Loucy (cell line): ENCODE results near the gene SOS1.

Experiments used
- H2AFZ ChIP-seq: fragments of 200-600 bp; sonication (generic); 2 replicates; pipeline ENCODE4 v1.6.0; 2016; ENCODE audit warnings: antibody characterized with exemption, mild to moderate bottlenecking, low read length, moderate library complexity
- H3F3A ChIP-seq: fragments of 200-600 bp; 2 replicates; pipeline ENCODE4 v1.6.0; 2016; ENCODE audit warnings: antibody characterized with exemption, low read depth, mild to moderate bottlenecking
- H3K27me3 ChIP-seq: fragments of 200-600 bp; sonication (generic); 2 replicates; pipeline ENCODE4 v1.6.1; 2014; ENCODE audit warnings: low read length, mild to moderate bottlenecking; ENCODE audit not compliant: insufficient read depth, poor library complexity, severe bottlenecking
- H3K36me3 ChIP-seq: fragments of 200-600 bp; sonication (generic); 2 replicates; pipeline ENCODE4 v1.6.1; 2016; ENCODE audit warnings: low read length; ENCODE audit not compliant: insufficient read depth
- H3K4me1 ChIP-seq: fragments of 200-600 bp; sonication (generic); 2 replicates; pipeline ENCODE4 v1.5.1; 2014; ENCODE audit warnings: low read length, mild to moderate bottlenecking; ENCODE audit not compliant: insufficient read depth, poor library complexity, severe bottlenecking
- H3K4me2 ChIP-seq: fragments of 200-600 bp; sonication (generic); 2 replicates; pipeline ENCODE4 v1.6.0; 2014; ENCODE audit warnings: antibody characterized with exemption, low read length, low read depth, mild to moderate bottlenecking; ENCODE audit not compliant: poor library complexity, severe bottlenecking
- H3K4me3 ChIP-seq: fragments of 200-600 bp; sonication (generic); 2 replicates; pipeline ENCODE4 v1.5.1; 2014; ENCODE audit warnings: low read length, mild to moderate bottlenecking, mixed read lengths; ENCODE audit not compliant: poor library complexity, severe bottlenecking
- H3K79me2 ChIP-seq: fragments of 200-600 bp; sonication (generic); 2 replicates; pipeline ENCODE4 v1.6.1; 2014; ENCODE audit warnings: low read length; ENCODE audit not compliant: insufficient read depth
- H3K9ac ChIP-seq: fragments of 200-600 bp; sonication (generic); 2 replicates; pipeline ENCODE4 v1.6.0; 2014; ENCODE audit warnings: mild to moderate bottlenecking, low read depth, low read length, moderate library complexity; ENCODE audit not compliant: poor library complexity, severe bottlenecking
- H3K9me2 ChIP-seq: fragments of 200-600 bp; sonication (generic); replicated peaks from 2 replicates; pipeline ENCODE4 v1.6.1; 2016; ENCODE audit warnings: low read depth, low read length, mixed read lengths
- H3K9me3 ChIP-seq: fragments of 200-600 bp; sonication (generic); 2 replicates; pipeline ENCODE4 v1.6.1; 2014; ENCODE audit warnings: mild to moderate bottlenecking, antibody characterized with exemption, low read length, low read depth; ENCODE audit not compliant: insufficient read depth
- H4K20me1 ChIP-seq: fragments of 200-600 bp; sonication (generic); 2 replicates; pipeline ENCODE4 v1.6.0; 2014; ENCODE audit warnings: antibody characterized with exemption, low read length, mild to moderate bottlenecking; ENCODE audit not compliant: insufficient read depth, poor library complexity, severe bottlenecking
- EZH2phosphoT487 ChIP-seq: fragments of 200-600 bp; IDR thresholded peaks from 2 replicates; pipeline ENCODE4 v1.6.1; 2018; ENCODE audit warnings: antibody characterized with exemption, mild to moderate bottlenecking, moderate library complexity, borderline replicate concordance
- TF ChIP-seq, protein P1 (sequence below): fragments of 200-600 bp; sonication (generic); conservative IDR thresholded peaks from 2 replicates; pipeline ENCODE4 v1.5.1; 2014; ENCODE audit warnings: mild to moderate bottlenecking, antibody characterized with exemption, low read length

Gene SOS1

GRCh38 chr2:39115556-39115955 lies 5.3 kb downstream of the SOS1 start:
- peaks cover 7% of the 10 kb centered on the region; the same call in 1 of the 2 replicates for H3K36me3 ChIP-seq
- peak overlapping the region; percentile 53 for H3K4me3 ChIP-seq
- peak overlapping the region; percentile 92 for H3K4me2 ChIP-seq
- H3K4me1 ChIP-seq = peaks cover 32% of the 10 kb centered on the region
- H3K27me3 ChIP-seq = no peaks in the 10 kb centered on the region
- no peaks in the 10 kb centered on the region for H3F3A ChIP-seq
- H3K9me2 ChIP-seq = no peaks in the 10 kb centered on the region
- H3K79me2 ChIP-seq = peaks cover 94% of the 10 kb centered on the region
- no peaks in the 10 kb centered on the region for H3K9me3 ChIP-seq
- no peak overlapping the region for H2AFZ ChIP-seq
- H3K9ac ChIP-seq = no peak overlapping the region
- H4K20me1 ChIP-seq = peaks cover 75% of the 10 kb centered on the region
- TF ChIP-seq, protein P1, sequence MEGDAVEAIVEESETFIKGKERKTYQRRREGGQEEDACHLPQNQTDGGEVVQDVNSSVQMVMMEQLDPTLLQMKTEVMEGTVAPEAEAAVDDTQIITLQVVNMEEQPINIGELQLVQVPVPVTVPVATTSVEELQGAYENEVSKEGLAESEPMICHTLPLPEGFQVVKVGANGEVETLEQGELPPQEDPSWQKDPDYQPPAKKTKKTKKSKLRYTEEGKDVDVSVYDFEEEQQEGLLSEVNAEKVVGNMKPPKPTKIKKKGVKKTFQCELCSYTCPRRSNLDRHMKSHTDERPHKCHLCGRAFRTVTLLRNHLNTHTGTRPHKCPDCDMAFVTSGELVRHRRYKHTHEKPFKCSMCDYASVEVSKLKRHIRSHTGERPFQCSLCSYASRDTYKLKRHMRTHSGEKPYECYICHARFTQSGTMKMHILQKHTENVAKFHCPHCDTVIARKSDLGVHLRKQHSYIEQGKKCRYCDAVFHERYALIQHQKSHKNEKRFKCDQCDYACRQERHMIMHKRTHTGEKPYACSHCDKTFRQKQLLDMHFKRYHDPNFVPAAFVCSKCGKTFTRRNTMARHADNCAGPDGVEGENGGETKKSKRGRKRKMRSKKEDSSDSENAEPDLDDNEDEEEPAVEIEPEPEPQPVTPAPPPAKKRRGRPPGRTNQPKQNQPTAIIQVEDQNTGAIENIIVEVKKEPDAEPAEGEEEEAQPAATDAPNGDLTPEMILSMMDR = no peak
- TF ChIP-seq EZH2phosphoT487 = no peak

- no peaks in the 10 kb centered on the region for H3K9me2 ChIP-seq
- H3F3A ChIP-seq = no peaks in the 10 kb centered on the region
- no peaks in the 10 kb centered on the region for H3K27me3 ChIP-seq
- H3K4me1 ChIP-seq = peaks cover 40% of the 10 kb centered on the region
- H3K36me3 ChIP-seq = peaks cover 9% of the 10 kb centered on the region; the same call in 1 of the 2 replicates
- peaks cover 79% of the 10 kb centered on the region for H4K20me1 ChIP-seq
- peak overlapping the region; percentile 92 for H3K4me2 ChIP-seq
- no peak for TF ChIP-seq EZH2phosphoT487
- TF ChIP-seq, protein P1 = no peak
- H3K9ac ChIP-seq = no peak overlapping the region
- no peaks in the 10 kb centered on the region for H3K9me3 ChIP-seq
- H3K79me2 ChIP-seq = peaks cover 96% of the 10 kb centered on the region
- H3K4me3 ChIP-seq = no peak overlapping the region
- no peak overlapping the region for H2AFZ ChIP-seq
Measured at GRCh38 chr2:39114771-39115170, 6.1 kb downstream of the SOS1 start.

DNA sequence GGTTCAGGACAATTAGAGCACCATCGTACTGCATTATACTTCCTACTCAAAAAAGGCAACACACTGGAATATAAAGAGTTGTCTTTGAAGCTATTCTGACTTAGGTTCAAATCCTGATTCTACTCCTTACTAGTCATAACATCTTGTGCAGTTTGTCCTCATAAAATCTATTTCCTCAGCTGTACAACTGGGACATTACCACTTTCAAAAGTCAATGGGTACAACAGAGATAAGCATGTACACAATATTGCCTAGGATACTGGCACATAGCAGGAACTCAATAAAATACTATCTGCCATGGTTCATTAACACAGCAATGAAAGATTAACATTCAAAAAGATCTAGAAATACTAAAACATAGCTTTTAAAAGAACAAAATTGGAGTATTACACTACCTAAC lies 11.3 kb downstream of the SOS1 start:
- Histone ChIP-seq H3K9me3 (no peaks in the 10 kb centered on the region), H3K9me2 (no peaks in the 10 kb centered on the region), H3K4me3 (no peak overlapping the region), H3K36me3 (peaks cover 6% of the 10 kb centered on the region; the same call in 1 of the 2 replicates), H2AFZ (no peak overlapping the region), H3F3A (no peaks in the 10 kb centered on the region), H3K4me1 (peaks cover 23% of the 10 kb centered on the region), H3K9ac (no peak overlapping the region), H4K20me1 (peaks cover 59% of the 10 kb centered on the region), H3K4me2 (peak overlapping the region; percentile 5), H3K79me2 (peaks cover 96% of the 10 kb centered on the region), H3K27me3 (no peaks in the 10 kb centered on the region)
- no peak for TF ChIP-seq EZH2phosphoT487
- TF ChIP-seq, protein P1 = no peak
